ENCODE data around the gene IL18BP.

GRCh38 chr11:72042064-72042745, 43.5 kb downstream of the IL18BP start:
- TF ChIP-seq CTCF (IDR thresholded peaks at IDR 0.05), result no peak
- TF ChIP-seq ZFX (IDR thresholded peaks at IDR 0.05; ENCODE audit: borderline replicate concordance), result no peak
